Measurements from ENCODE around the gene CAPRIN1. TPM values are rescaled to one million over a fixed set of nuclear protein-coding genes. Genes with fewer than 3 reads are reported as not detected.
A peak's percentile ranks its signal among the peaks of the same experiment; 100 is the strongest.

Gene CAPRIN1
- total and polyA plus RNA-seq, 10 donors = 44.9 to 188 (median 155) TPM

DNA sequence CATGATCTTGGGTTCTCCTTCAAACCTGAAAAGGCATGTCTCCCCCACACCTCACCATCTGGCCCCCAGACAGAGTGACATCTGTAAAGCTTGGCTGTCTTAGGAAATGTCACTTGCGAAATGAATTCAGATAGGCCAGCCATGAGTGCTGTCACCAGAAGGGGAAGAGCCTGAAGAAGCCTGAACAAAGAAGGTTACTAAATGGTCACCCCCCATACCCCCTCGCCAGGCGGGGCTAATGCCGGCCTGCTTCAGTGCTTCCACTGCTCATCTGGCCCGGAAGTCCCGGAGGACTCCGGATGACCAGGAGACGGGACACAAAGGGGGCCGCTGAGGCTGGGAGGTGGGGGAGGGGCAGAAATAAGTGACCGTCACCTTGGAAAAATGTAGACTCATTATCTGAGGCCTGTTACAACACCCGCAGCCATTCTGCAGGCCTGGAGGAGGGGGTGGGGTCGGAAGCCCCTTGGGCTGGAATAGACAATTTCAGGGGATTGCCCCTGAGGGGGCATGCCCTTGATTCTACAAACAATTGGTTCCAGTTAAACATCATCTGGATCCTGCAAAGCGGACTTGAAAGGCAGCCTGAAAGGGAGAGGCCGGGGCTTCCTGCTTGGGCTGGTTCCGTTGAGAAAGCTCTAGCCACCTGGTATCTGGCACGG lies 97.1 kb downstream of the CAPRIN1 start:
- TF ChIP-seq POLR2A (IDR thresholded peaks at IDR 0.05) (no peak), POLR2AphosphoS5 (IDR thresholded peaks at IDR 0.05) (peak in 1 of 3 donors; percentile 18)
- intact Hi-C loops (cut with DNase I; ENCODE audit: low total_unique reads) = no loop called here
- Histone ChIP-seq H3K4me3 (no peak overlapping the region), H3K27ac (peak overlapping the region in 4 of 8 donors; percentile 13 to 59 (median 28)), H3K9me3 (no peaks in the 10 kb centered on the region), H3K36me3 (peaks cover 5 to 100% (median 66%) of the 10 kb centered on the region in 6 donors), H3K4me1 (peaks cover 0 to 35% (median 7%) of the 10 kb centered on the region in 6 donors), H3K27me3 (replicated peaks in 1 of 7) (no peaks in the 10 kb centered on the region)
- 72 to 86% (median 75%) methylated on average over 16 of the region's 16 CpGs for WGBS, 5 donors
- no peak for DNase-seq

DNA sequence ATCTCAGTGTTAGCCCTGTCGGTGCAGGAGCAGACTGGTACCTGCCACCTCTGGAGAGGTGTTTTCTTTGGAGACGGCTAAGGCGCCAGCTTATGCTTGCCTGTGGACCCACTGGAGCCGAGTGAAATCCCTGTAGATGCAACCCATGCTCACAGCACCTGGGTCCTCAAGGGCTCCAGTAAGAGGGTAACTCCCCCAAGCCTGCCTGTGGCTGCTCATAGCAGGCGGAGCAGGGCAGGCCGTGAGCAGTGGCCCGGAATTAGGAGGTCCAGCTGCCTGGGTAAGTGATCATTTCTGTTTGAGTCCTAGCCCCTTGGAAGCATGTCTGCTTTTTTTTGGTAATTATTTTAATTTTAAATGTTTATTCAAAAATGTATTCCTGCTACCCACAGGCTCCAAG lies 97.7 kb downstream of the CAPRIN1 start:
- Histone ChIP-seq H3K27me3 (replicated peaks in 1 of 7) (no peaks in the 10 kb centered on the region), H3K4me3 (no peak overlapping the region), H3K4me1 (peaks cover 0 to 42% (median 13%) of the 10 kb centered on the region in 6 donors), H3K36me3 (peaks cover 5 to 97% (median 60%) of the 10 kb centered on the region in 6 donors), H3K27ac (peak overlapping the region in 4 of 8 donors; percentile 13 to 59 (median 28)), H3K9me3 (no peaks in the 10 kb centered on the region)
- DNase-seq = no peak
- intact Hi-C loops (cut with DNase I; ENCODE audit: low total_unique reads) = no loop called here
- TF ChIP-seq POLR2AphosphoS5 (IDR thresholded peaks at IDR 0.05) = no peak
- no peak for TF ChIP-seq POLR2A (IDR thresholded peaks at IDR 0.05)
- WGBS, 5 donors = 93 to 98% (median 95%) methylated on average over 7 of the region's 7 CpGs

GRCh38 chr11:34149786-34150185 lies 98.3 kb downstream of the CAPRIN1 start:
- no peaks in the 10 kb centered on the region for H3K9me3 ChIP-seq
- peaks cover 0 to 47% (median 17%) of the 10 kb centered on the region in 6 donors for H3K4me1 ChIP-seq
- no peak overlapping the region for H3K27ac ChIP-seq
- H3K4me3 ChIP-seq = no peak overlapping the region
- DNase-seq = no peak
- TF ChIP-seq POLR2A (IDR thresholded peaks at IDR 0.05) (no peak), POLR2AphosphoS5 (IDR thresholded peaks at IDR 0.05) (no peak)
- TF ChIP-seq, protein P1, sequence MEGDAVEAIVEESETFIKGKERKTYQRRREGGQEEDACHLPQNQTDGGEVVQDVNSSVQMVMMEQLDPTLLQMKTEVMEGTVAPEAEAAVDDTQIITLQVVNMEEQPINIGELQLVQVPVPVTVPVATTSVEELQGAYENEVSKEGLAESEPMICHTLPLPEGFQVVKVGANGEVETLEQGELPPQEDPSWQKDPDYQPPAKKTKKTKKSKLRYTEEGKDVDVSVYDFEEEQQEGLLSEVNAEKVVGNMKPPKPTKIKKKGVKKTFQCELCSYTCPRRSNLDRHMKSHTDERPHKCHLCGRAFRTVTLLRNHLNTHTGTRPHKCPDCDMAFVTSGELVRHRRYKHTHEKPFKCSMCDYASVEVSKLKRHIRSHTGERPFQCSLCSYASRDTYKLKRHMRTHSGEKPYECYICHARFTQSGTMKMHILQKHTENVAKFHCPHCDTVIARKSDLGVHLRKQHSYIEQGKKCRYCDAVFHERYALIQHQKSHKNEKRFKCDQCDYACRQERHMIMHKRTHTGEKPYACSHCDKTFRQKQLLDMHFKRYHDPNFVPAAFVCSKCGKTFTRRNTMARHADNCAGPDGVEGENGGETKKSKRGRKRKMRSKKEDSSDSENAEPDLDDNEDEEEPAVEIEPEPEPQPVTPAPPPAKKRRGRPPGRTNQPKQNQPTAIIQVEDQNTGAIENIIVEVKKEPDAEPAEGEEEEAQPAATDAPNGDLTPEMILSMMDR (IDR thresholded peaks at IDR 0.05 in 8 of 11, conservative IDR thresholded peaks at IDR 0.05 in 3 of 11) = no peak
- H3K36me3 ChIP-seq = peaks cover 5 to 97% (median 55%) of the 10 kb centered on the region in 6 donors
- 76 to 91% (median 86%) methylated on average over 10 to 13 of the region's 13 CpGs for WGBS, 5 donors
- H3K27me3 ChIP-seq (replicated peaks in 1 of 7) = no peaks in the 10 kb centered on the region
- intact Hi-C loops (cut with DNase I; ENCODE audit: low total_unique reads) = no loop called here

- TF ChIP-seq POLR2AphosphoS5 (IDR thresholded peaks at IDR 0.05) (no peak), POLR2A (IDR thresholded peaks at IDR 0.05) (no peak)
- TF ChIP-seq, protein P1 (IDR thresholded peaks at IDR 0.05 in 8 of 11, conservative IDR thresholded peaks at IDR 0.05 in 3 of 11) = no peak
- H3K9me3 ChIP-seq = no peaks in the 10 kb centered on the region
- intact Hi-C loops (cut with DNase I; ENCODE audit: low total_unique reads) = no loop called here
- H3K27me3 ChIP-seq (replicated peaks in 1 of 7) = no peaks in the 10 kb centered on the region
- no peak overlapping the region for H3K27ac ChIP-seq
- 71 to 85% (median 79%) methylated on average over 6 of the region's 6 CpGs for WGBS, 5 donors
- DNase-seq = peak; percentile 48
- peaks cover 5 to 97% (median 47%) of the 10 kb centered on the region in 6 donors for H3K36me3 ChIP-seq
- H3K4me1 ChIP-seq = peaks cover 0 to 53% (median 18%) of the 10 kb centered on the region in 6 donors
- no peak overlapping the region for H3K4me3 ChIP-seq
Observed at GRCh38 chr11:34150494-34151151, 99.1 kb downstream of the CAPRIN1 start.

Other genes with a start within 250 kb of the CAPRIN1 start
- gene LMO2, start 159.7 kb upstream of the CAPRIN1 start, total RNA-seq = 10 to 100 TPM; 46.6 to 79.4 (median 63.5) TPM
- 10 to 100 TPM; 36.0 to 66.6 (median 48.9) TPM for gene LMO2, start 159.7 kb upstream of the CAPRIN1 start, polyA plus RNA-seq
- 10 to 100 TPM; 27.6 to 64.5 (median 45.4) TPM for gene NAT10, start 53.9 kb downstream of the CAPRIN1 start, total RNA-seq
- gene NAT10, start 53.9 kb downstream of the CAPRIN1 start, polyA plus RNA-seq = 10 to 100 TPM; 31.4 to 37.3 (median 37.3) TPM